ENCODE results near the gene NUP62CL.
"Not testable (repeated sequence)": the region's sequence is repeated elsewhere in the genome, so short reads cannot be mapped to it uniquely, and the experiment has no call there.

DNA sequence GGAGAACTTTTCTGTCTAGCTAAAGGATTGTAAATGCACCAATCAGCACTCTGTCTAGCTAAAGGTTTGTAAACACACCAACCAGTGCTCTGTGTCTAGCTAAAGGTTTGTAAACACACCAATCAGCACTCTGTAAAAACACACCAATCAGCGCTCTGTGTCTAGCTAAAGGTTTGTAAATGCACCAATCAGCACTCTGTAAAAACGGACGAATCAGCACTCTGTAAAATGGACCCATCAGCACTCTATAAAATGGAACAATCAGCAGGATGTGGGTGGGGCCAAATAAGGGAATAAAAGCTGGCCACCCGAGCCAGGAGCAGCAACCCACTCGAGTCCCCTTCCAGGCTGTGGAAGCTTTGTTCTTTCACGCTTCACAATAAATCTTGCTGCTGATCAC, 8.2 kb downstream of the NUP62CL start:
- TF ChIP-seq CTCF (IDR thresholded peaks at IDR 0.05); EZH2 (IDR thresholded peaks at IDR 0.05; ENCODE audit: borderline replicate concordance, insufficient read depth, low read depth, low read length, poor library complexity, severe bottlenecking): not testable (repeated sequence)

Measured in B cell (primary cell).